Nephron (organoid): ENCODE results near the gene LPAR2.

ENCODE experiments used
- H3K27ac Mint-ChIP-seq, 3 experiments: 2 replicates each; pipeline ENCODE4 v1.8.0; 2020; ENCODE audit warnings: mixed read lengths in 3 of 3, mild to moderate bottlenecking in 2 of 3, moderate library complexity in 1 of 3
- H3K27me3 Mint-ChIP-seq: 2 replicates; pipeline ENCODE4 v1.8.0; 2021; ENCODE audit warnings: low read depth, mild to moderate bottlenecking, moderate library complexity, mixed read lengths
- H3K36me3 Mint-ChIP-seq: 2 replicates; pipeline ENCODE4 v1.8.0; 2020; ENCODE audit warnings: low read depth, mixed read lengths
- H3K4me1 Mint-ChIP-seq: 2 replicates; pipeline ENCODE4 v1.8.0; 2020; ENCODE audit warnings: mixed read lengths
- H3K4me3 Mint-ChIP-seq, 3 experiments: 2 replicates each; pipeline ENCODE4 v1.8.0; 2020; ENCODE audit warnings: mild to moderate bottlenecking in 3 of 3, mixed read lengths in 3 of 3, moderate library complexity in 2 of 3
- H3K9me3 Mint-ChIP-seq: 2 replicates; pipeline ENCODE4 v1.8.0; 2020; ENCODE audit warnings: mixed read lengths
- TF ChIP-seq, protein P1 (sequence below), 3 experiments: fragments of 200-600 bp; sonication (generic); IDR thresholded peaks; one replicate each; pipeline ENCODE4 v1.5.0; 2021; ENCODE audit warnings: antibody characterized with exemption in 3 of 3; ENCODE audit not compliant: unreplicated experiment in 3 of 3

The LPAR2 gene

DNA sequence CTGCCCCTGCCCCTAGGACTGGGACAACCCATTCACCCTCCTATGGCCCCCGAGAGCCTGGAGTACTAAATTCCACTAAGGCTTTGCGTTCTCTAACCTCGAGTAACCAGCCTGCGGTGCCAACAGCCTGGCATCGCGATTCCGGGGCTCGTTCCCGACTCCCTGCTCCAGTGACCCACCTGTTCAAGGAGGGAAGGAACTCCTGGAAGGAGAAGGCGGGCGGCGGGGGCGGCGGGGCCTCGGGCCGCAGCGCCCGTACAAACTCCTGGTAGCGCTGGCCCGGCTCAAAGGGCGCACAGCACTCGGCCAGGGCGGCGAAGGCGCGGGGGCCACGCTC, 9.1 kb upstream of the LPAR2 start:
- no peak overlapping the region for H3K4me3 Mint-ChIP-seq
- no peaks in the 10 kb centered on the region for H3K9me3 Mint-ChIP-seq
- TF ChIP-seq, protein P1, sequence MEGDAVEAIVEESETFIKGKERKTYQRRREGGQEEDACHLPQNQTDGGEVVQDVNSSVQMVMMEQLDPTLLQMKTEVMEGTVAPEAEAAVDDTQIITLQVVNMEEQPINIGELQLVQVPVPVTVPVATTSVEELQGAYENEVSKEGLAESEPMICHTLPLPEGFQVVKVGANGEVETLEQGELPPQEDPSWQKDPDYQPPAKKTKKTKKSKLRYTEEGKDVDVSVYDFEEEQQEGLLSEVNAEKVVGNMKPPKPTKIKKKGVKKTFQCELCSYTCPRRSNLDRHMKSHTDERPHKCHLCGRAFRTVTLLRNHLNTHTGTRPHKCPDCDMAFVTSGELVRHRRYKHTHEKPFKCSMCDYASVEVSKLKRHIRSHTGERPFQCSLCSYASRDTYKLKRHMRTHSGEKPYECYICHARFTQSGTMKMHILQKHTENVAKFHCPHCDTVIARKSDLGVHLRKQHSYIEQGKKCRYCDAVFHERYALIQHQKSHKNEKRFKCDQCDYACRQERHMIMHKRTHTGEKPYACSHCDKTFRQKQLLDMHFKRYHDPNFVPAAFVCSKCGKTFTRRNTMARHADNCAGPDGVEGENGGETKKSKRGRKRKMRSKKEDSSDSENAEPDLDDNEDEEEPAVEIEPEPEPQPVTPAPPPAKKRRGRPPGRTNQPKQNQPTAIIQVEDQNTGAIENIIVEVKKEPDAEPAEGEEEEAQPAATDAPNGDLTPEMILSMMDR (IDR thresholded peaks at IDR 0.05; ENCODE audit: unreplicated experiment in 3 of 3) = no peak
- peaks cover 39% of the 10 kb centered on the region for H3K36me3 Mint-ChIP-seq
- no peak overlapping the region for H3K27ac Mint-ChIP-seq
- H3K27me3 Mint-ChIP-seq = peaks cover 3% of the 10 kb centered on the region
- no peaks in the 10 kb centered on the region for H3K4me1 Mint-ChIP-seq

DNA sequence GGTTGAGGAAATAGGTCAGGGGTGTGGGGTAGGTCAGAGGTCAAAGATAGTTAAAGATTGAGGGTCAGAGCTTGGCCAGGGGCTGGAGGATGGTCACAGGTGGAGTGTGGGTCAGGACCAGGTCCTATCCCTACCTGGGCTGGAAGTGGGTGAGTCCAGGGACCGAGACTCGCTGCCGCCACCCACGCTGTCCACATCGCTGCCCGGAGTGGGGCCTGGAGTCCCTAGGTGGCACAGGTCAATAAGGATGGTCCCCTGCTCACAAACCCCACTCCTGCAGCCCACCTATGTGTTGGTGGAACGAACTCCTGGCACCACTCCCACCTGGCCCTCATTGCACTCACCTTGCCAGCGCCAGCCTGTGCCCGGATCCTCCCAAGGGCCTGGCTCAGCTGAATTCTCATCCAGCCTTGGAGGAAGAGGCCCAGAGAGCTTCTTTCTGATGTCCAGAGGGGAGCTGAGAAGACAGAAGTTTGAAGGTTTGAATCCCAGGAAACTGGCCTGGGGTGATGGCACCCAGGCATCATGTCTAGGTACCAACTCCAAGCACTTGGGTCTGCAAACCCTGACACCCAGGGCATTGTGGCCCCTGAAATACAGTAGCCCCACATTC, 8.7 kb upstream of the LPAR2 start:
- TF ChIP-seq, protein P1 (IDR thresholded peaks at IDR 0.05; ENCODE audit: unreplicated experiment in 3 of 3) = no peak
- Mint-ChIP-seq H3K9me3 (no peaks in the 10 kb centered on the region), H3K27ac (no peak overlapping the region), H3K27me3 (no peaks in the 10 kb centered on the region), H3K36me3 (peaks cover 39% of the 10 kb centered on the region), H3K4me1 (no peaks in the 10 kb centered on the region), H3K4me3 (no peak overlapping the region)

DNA sequence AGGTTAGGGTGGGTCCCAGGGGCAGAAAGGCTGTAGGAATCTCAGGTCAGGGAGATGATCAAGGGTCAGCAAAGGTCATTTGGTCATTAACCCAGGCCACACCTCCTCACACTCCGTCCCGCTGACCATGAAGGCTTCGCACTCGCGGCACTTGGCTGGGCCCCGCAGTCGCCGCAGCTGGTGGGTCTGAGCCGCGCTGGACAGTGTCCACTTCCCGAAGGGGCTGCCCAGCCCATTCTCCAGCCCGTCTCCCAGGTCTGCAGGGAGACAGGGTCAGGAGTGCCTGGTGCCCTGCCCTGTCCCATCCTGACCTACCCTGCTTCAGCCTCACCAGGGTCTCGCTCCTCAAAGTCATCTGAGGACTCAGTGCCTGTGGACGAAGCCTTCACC, 7.3 kb upstream of the LPAR2 start:
- Mint-ChIP-seq H3K27me3 (no peaks in the 10 kb centered on the region), H3K27ac (no peak overlapping the region)
- TF ChIP-seq, protein P1 (IDR thresholded peaks at IDR 0.05; ENCODE audit: unreplicated experiment in 3 of 3) = no peak

DNA sequence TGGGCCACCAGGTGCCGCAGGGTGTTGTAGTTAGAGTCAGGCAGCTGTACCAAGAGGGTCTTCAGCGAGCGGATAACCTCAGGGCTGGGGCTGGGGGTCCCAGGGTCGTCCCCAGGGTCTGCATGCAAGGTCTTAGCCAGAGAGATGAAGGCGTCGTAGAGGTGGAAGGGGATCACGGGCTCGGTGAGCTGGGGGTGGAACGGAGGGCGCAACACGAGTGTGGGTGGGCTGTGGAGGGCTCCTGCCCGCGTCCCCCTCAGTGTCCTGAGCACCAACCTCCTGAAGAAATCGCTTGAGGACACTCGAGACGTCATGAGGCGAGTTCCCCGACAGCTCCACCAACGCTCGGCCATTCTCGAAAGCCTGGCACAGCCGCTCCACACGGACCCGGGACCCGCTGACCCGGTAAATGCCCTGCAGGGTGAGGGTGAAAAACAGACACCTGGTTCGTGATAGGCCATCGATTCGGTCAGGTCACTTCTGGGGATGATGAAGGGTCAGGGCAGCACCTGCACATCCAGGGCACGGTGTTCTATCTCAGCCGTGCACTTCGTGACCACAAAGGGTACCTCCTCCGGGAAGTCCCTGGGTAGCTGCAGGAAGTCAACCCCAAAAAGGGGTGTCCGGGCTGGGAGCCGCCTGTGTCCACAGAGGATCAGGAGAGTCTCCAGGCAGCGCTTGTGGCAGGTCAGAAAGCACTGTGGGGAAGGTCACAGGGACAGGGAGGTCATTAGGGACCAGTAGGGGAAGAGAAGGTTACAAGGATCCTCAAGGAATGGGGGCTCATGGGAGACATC, 6.7 kb upstream of the LPAR2 start:
- H3K4me3 Mint-ChIP-seq = no peak overlapping the region
- TF ChIP-seq, protein P1 (IDR thresholded peaks at IDR 0.05; ENCODE audit: unreplicated experiment in 3 of 3) = no peak
- peaks cover 39% of the 10 kb centered on the region for H3K36me3 Mint-ChIP-seq
- H3K4me1 Mint-ChIP-seq = no peaks in the 10 kb centered on the region
- no peaks in the 10 kb centered on the region for H3K9me3 Mint-ChIP-seq
- no peaks in the 10 kb centered on the region for H3K27me3 Mint-ChIP-seq
- H3K27ac Mint-ChIP-seq = no peak overlapping the region

More for the DNA sequence above, 7.3 kb upstream of the LPAR2 start:
- Mint-ChIP-seq H3K9me3 (no peaks in the 10 kb centered on the region), H3K4me1 (no peaks in the 10 kb centered on the region), H3K36me3 (peaks cover 39% of the 10 kb centered on the region), H3K4me3 (no peak overlapping the region)

DNA sequence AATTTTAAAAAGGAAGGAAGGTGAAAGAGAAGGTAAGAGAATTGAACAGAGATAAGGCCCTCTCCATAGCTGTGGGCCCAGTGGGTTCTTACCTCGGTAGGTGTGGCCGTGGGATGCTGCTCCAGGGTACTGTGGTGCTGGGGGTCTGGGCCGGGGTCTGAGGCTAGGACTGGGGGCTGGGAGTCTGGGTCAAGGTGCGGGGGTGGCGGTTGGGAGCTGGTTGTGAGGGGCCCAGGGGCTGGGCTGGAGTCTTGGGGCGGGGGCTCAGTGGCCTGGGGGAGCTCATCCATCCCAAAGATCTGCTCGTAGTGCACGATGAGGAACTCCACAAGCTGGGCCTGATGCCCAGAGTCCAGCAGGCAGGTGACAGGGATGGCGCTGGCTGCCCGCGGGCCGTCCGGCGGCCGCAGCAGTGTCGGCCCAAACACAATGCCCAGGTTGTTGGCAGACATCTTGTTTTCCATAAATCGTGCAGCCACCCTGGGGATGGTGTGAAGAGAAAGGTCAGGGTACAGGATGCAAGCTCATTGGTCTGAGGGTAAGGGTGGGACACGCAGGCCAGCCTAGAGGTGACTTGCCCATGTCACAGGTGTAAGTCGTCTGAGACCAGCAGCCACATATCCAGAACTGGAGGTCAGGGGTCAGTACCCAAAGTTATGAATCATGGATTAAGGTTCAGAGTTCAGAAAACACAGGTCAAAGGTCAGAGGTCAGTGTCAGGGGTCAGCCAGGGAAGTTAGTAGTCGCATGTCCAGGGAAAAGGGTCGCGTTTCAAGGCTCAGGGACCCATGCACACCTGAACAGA, 5.9 kb upstream of the LPAR2 start:
- Mint-ChIP-seq H3K4me3 (no peak overlapping the region), H3K9me3 (no peaks in the 10 kb centered on the region), H3K4me1 (no peaks in the 10 kb centered on the region), H3K27ac (no peak overlapping the region), H3K36me3 (peaks cover 39% of the 10 kb centered on the region), H3K27me3 (no peaks in the 10 kb centered on the region)
- TF ChIP-seq, protein P1 (IDR thresholded peaks at IDR 0.05; ENCODE audit: unreplicated experiment in 3 of 3) = no peak
